HG03558 (cell line): ENCODE results near the gene AK1.

Experiments used
- ATAC-seq: cut with Tn5 transposase; IDR thresholded peaks from one replicate; pipeline ENCODE4 v1.9.1; 2021; ENCODE audit warnings: moderate number of reproducible peaks; ENCODE audit not compliant: unreplicated experiment; ENCODE audit errors: extremely low read depth

The AK1 gene

GRCh38 chr9:127910613-127911205 is 33.2 kb upstream of the AK1 start:
- no peak for ATAC-seq

GRCh38 chr9:127909839-127910273 is 32.4 kb upstream of the AK1 start:
- no peak for ATAC-seq

GRCh38 chr9:127908660-127908926 is 31.1 kb upstream of the AK1 start:
- ATAC-seq = no peak

- no peak for ATAC-seq
Observed at GRCh38 chr9:127907867-127908659, 30.6 kb upstream of the AK1 start.

- ATAC-seq = no peak
Observed at GRCh38 chr9:127905788-127906191, 28.3 kb upstream of the AK1 start.

GRCh38 chr9:127905004-127905728 is 27.7 kb upstream of the AK1 start:
- no peak for ATAC-seq

- no peak for ATAC-seq
Observed at GRCh38 chr9:127904561-127905003, 27.1 kb upstream of the AK1 start.

GRCh38 chr9:127903557-127904475 is 26.3 kb upstream of the AK1 start:
- no peak for ATAC-seq

- ATAC-seq = no peak
Observed at GRCh38 chr9:127899128-127899943, 21.9 kb upstream of the AK1 start, which contains the start of gene ST6GALNAC6. Gene ST6GALNAC6, minus strand, starts transcription at chr9:127899603. Its CDS starts 1,622 bp downstream, at chr9:127897981.

- no peak for ATAC-seq
Observed at GRCh38 chr9:127898433-127899127, 21.1 kb upstream of the AK1 start.

- no peak for ATAC-seq
Observed at GRCh38 chr9:127897193-127897692, 19.8 kb upstream of the AK1 start.

GRCh38 chr9:127896395-127897192 is 19.1 kb upstream of the AK1 start:
- no peak for ATAC-seq

- no peak for ATAC-seq
Observed at GRCh38 chr9:127895811-127896210, 18.3 kb upstream of the AK1 start.

GRCh38 chr9:127893392-127893791 is 15.9 kb upstream of the AK1 start:
- ATAC-seq = no peak

- no peak for ATAC-seq
Observed at GRCh38 chr9:127892831-127893230, 15.4 kb upstream of the AK1 start.

GRCh38 chr9:127890053-127890452 is 12.6 kb upstream of the AK1 start:
- no peak for ATAC-seq

GRCh38 chr9:127887792-127888191 is 10.3 kb upstream of the AK1 start:
- ATAC-seq = no peak

GRCh38 chr9:127886401-127886972 is 9.0 kb upstream of the AK1 start:
- ATAC-seq = no peak
